Stimulated activated naive CD8-positive, alpha-beta T cell treated with anti-CD3 and anti-CD28 coated beads, Interleukin-15, Interleukin-2, amounts not matched to agents 100 ng/mL and 50 ng/mL, for 24 hours (primary cell): ENCODE measurements around the gene SRP19.
"Not testable (repeated sequence)": the region's sequence is repeated elsewhere in the genome, so short reads cannot be mapped to it uniquely, and the experiment has no call there.

Source experiments
- H3K27ac Mint-ChIP-seq: one replicate; pipeline ENCODE4 v1.8.0; 2021; ENCODE audit warnings: mild to moderate bottlenecking, mixed read lengths
- H3K27me3 Mint-ChIP-seq: one replicate; pipeline ENCODE4 v1.8.0; 2021; ENCODE audit warnings: mixed read lengths
- H3K36me3 Mint-ChIP-seq: one replicate; pipeline ENCODE4 v1.8.0; 2021; ENCODE audit warnings: low read depth, mixed read lengths
- H3K4me1 Mint-ChIP-seq: one replicate; pipeline ENCODE4 v1.8.0; 2021; ENCODE audit warnings: low read depth, mixed read lengths
- H3K4me3 Mint-ChIP-seq: one replicate; pipeline ENCODE4 v1.8.0; 2021; ENCODE audit warnings: mild to moderate bottlenecking, mixed read lengths
- H3K9me3 Mint-ChIP-seq: one replicate; pipeline ENCODE4 v1.8.0; 2021; ENCODE audit warnings: mixed read lengths

The SRP19 gene

DNA sequence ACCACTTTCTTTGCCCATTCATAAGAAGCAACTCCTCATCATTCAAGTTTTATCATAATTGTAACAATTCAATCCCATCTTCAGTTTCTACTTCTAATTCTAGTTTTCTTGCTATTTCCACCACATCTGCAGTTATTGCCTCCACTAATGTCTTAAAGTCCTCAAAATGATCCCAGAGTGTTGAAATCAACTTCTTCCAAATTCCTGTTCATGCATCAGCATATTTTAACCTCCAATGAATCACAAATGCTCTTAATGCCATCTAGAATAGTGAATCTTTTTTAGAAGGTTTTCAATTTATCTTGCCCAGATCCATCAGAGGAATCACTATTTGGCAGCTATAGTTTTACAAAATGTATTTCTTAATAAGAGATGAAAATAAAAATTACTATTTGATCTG lies 3.2 kb upstream of the SRP19 start:
- no peak overlapping the region for H3K27ac Mint-ChIP-seq
- H3K4me3 Mint-ChIP-seq, result no peak overlapping the region
- peaks cover 17% of the 10 kb centered on the region for H3K4me1 Mint-ChIP-seq
- peaks cover 20% of the 10 kb centered on the region for H3K36me3 Mint-ChIP-seq
- peaks cover 10% of the 10 kb centered on the region for H3K9me3 Mint-ChIP-seq
- H3K27me3 Mint-ChIP-seq, result peaks cover 38% of the 10 kb centered on the region

DNA sequence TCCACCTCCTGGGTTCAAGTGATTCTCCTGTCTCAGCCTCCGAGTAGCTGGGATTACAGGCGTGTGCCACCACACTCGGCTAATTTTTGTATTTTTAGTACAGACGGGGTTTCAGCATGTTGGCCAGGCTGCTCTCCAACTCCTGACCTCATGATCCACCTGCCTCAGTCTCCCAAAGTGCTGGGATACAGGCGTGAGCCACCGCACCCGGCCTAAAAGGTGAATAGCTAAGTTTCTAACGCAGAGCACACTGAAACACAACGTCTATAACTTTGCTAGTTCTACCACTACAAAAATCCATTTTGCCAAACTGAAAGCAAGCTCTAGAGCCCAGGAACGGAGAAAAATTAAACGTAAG lies 537 bp upstream of the SRP19 start:
- peak overlapping the region; percentile 97 for H3K4me3 Mint-ChIP-seq
- H3K36me3 Mint-ChIP-seq, result peaks cover 27% of the 10 kb centered on the region
- peaks cover 33% of the 10 kb centered on the region for H3K4me1 Mint-ChIP-seq
- peak overlapping the region; percentile 99 for H3K27ac Mint-ChIP-seq
- not testable (repeated sequence) for H3K9me3 Mint-ChIP-seq
- H3K27me3 Mint-ChIP-seq, result peaks cover 18% of the 10 kb centered on the region

DNA sequence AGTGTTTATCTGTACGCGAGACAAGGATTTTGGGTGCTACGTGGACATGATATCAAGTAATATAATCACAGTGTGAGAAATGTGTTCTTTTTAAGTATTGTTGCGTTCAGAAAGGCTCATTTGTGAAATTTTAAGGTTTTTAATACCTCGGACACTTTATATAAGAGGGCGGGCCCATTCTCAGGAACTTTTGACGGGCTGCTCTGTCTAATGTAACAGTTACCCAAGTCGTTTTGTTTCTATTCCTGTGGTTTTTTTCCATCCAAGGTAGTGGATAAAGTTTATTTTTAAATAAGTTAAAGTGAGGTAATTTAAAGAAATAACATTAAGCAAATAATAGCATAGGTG lies 525 bp downstream of the SRP19 start:
- Mint-ChIP-seq H3K4me3 (peak overlapping the region; percentile 97), H3K27ac (peak overlapping the region; percentile 99), H3K36me3 (peaks cover 30% of the 10 kb centered on the region), H3K4me1 (peaks cover 34% of the 10 kb centered on the region), H3K27me3 (peaks cover 8% of the 10 kb centered on the region), H3K9me3 (no peaks in the 10 kb centered on the region)

DNA sequence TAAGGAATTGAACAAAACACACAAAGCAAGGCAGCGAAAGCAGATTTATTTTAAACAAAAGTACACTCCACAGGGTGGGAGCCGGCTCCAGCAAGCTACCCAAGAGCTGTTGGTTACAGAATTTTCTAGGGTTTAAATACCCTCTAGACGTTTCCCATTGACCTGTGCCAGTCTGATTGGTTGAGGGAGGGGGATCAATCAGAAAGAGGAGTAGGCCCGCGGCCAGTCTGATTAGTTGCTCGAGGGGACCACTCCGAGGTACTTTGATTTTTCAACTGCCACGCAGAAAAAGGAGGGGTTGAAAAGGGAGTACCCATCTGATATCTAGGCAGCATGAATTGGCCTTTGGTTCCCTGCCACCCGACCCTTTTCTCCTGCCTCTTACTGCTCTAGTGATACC lies 998 bp downstream of the SRP19 start:
- Mint-ChIP-seq H3K4me3 (peak overlapping the region; percentile 97), H3K9me3 (no peaks in the 10 kb centered on the region), H3K27me3 (peaks cover 7% of the 10 kb centered on the region), H3K4me1 (peaks cover 39% of the 10 kb centered on the region), H3K36me3 (peaks cover 34% of the 10 kb centered on the region), H3K27ac (peak overlapping the region; percentile 99)

GRCh38 chr5:112863549-112863948 lies 2.5 kb downstream of the SRP19 start:
- H3K9me3 Mint-ChIP-seq, result no peaks in the 10 kb centered on the region
- peak overlapping the region; percentile 76 for H3K27ac Mint-ChIP-seq
- H3K4me3 Mint-ChIP-seq, result peak overlapping the region; percentile 97
- H3K36me3 Mint-ChIP-seq, result peaks cover 48% of the 10 kb centered on the region
- peaks cover 47% of the 10 kb centered on the region for H3K4me1 Mint-ChIP-seq
- H3K27me3 Mint-ChIP-seq, result no peaks in the 10 kb centered on the region

GRCh38 chr5:112865128-112865527 lies 4.0 kb downstream of the SRP19 start:
- Mint-ChIP-seq H3K27ac (no peak overlapping the region), H3K9me3 (no peaks in the 10 kb centered on the region), H3K36me3 (peaks cover 62% of the 10 kb centered on the region), H3K27me3 (no peaks in the 10 kb centered on the region), H3K4me3 (no peak overlapping the region), H3K4me1 (peaks cover 62% of the 10 kb centered on the region)

DNA sequence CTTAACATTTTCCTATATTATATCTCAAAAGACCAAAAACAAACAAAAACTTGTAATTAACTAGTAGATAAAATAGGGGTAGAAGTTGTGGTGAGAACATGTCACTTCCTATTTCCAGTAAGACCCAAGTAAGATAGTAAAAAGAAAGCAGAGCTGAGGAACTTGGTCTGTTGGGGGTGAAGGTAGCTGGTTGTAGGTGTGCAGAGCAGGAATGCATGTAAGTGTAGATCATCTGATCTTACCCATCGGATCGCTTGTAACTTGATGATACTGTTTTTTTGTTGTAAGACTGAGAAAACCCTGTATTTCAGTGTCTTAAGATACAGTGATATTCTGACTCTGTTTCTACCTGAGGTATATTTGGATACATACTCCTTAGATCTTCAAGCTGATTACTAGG lies 5.7 kb downstream of the SRP19 start:
- Mint-ChIP-seq H3K4me1 (peaks cover 60% of the 10 kb centered on the region), H3K27ac (peak overlapping the region; percentile 6), H3K4me3 (no peak overlapping the region), H3K36me3 (peaks cover 68% of the 10 kb centered on the region), H3K9me3 (no peaks in the 10 kb centered on the region), H3K27me3 (no peaks in the 10 kb centered on the region)

DNA sequence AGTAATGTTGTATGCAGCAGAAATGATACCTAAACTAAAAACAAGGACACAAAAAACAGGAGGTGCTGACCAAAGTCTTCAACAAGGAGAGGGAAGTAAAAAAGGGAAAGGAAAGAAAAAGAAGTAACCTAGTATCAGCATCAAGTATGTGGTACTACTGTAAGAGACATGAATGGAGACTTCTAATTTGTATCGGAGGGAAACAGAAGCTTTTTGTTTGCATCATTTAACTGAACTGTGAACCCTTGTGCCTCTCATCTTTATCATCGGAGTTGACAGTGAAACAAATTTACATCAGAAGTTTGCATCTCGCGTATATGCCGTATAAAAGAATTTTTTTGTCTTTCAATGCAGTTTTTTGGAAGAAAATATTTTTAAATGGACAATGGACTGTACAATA lies 6.3 kb downstream of the SRP19 start:
- Mint-ChIP-seq H3K27ac (peak overlapping the region; percentile 6), H3K4me1 (peaks cover 54% of the 10 kb centered on the region)

DNA sequence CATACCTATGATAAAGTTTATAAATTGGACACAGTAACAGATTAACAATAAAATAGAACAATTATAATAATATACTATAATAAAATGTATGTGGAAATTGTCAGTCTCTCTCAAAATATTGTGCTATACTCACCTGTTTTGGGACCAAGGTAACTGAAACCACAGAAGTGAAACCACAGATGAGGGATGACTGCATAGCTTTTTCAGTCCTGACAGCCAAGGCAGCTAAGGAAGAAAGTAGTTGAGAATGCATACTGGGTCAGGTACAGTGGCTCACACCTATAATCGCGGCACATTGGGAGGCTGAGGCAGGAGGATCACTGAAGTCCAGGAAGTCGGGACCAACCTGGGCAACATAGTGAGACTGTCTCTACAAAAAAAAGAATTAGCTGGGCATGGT lies 8.9 kb downstream of the SRP19 start:
- H3K36me3 Mint-ChIP-seq, result peaks cover 60% of the 10 kb centered on the region

More for the DNA sequence above, 6.3 kb downstream of the SRP19 start:
- peaks cover 67% of the 10 kb centered on the region for H3K36me3 Mint-ChIP-seq
- no peaks in the 10 kb centered on the region for H3K27me3 Mint-ChIP-seq
- H3K4me3 Mint-ChIP-seq, result no peak overlapping the region
- H3K9me3 Mint-ChIP-seq, result no peaks in the 10 kb centered on the region

GRCh38 chr5:112870966-112871365 lies 9.9 kb downstream of the SRP19 start:
- H3K36me3 Mint-ChIP-seq, result peaks cover 68% of the 10 kb centered on the region
- no peaks in the 10 kb centered on the region for H3K27me3 Mint-ChIP-seq
- no peak overlapping the region for H3K4me3 Mint-ChIP-seq
- H3K4me1 Mint-ChIP-seq, result peaks cover 42% of the 10 kb centered on the region
- H3K27ac Mint-ChIP-seq, result no peak overlapping the region
- H3K9me3 Mint-ChIP-seq, result no peaks in the 10 kb centered on the region

More for the DNA sequence above, 8.9 kb downstream of the SRP19 start:
- no peak overlapping the region for H3K4me3 Mint-ChIP-seq
- peaks cover 42% of the 10 kb centered on the region for H3K4me1 Mint-ChIP-seq
- H3K27ac Mint-ChIP-seq, result no peak overlapping the region
- no peaks in the 10 kb centered on the region for H3K9me3 Mint-ChIP-seq
- H3K27me3 Mint-ChIP-seq, result no peaks in the 10 kb centered on the region

GRCh38 chr5:112876362-112876761 lies 15.3 kb downstream of the SRP19 start:
- Mint-ChIP-seq H3K27me3 (no peaks in the 10 kb centered on the region), H3K36me3 (peaks cover 63% of the 10 kb centered on the region), H3K4me1 (peaks cover 37% of the 10 kb centered on the region), H3K4me3 (no peak overlapping the region), H3K9me3 (no peaks in the 10 kb centered on the region), H3K27ac (no peak overlapping the region)

- Mint-ChIP-seq H3K4me3 (no peak overlapping the region), H3K36me3 (peaks cover 51% of the 10 kb centered on the region), H3K9me3 (no peaks in the 10 kb centered on the region), H3K27me3 (no peaks in the 10 kb centered on the region), H3K27ac (no peak overlapping the region), H3K4me1 (peaks cover 34% of the 10 kb centered on the region)
Observed at GRCh38 chr5:112878101-112878500, 17.0 kb downstream of the SRP19 start.

GRCh38 chr5:112878760-112879159 lies 17.7 kb downstream of the SRP19 start:
- Mint-ChIP-seq H3K4me3 (peak overlapping the region; percentile 39), H3K36me3 (peaks cover 47% of the 10 kb centered on the region), H3K4me1 (peaks cover 30% of the 10 kb centered on the region), H3K9me3 (no peaks in the 10 kb centered on the region), H3K27ac (peak overlapping the region; percentile 83), H3K27me3 (no peaks in the 10 kb centered on the region)

- no peaks in the 10 kb centered on the region for H3K27me3 Mint-ChIP-seq
Observed at GRCh38 chr5:112880219-112880964, 19.3 kb downstream of the SRP19 start.

GRCh38 chr5:112883192-112883591 lies 22.1 kb downstream of the SRP19 start:
- H3K27me3 Mint-ChIP-seq, result no peaks in the 10 kb centered on the region
- H3K9me3 Mint-ChIP-seq, result no peaks in the 10 kb centered on the region
- H3K4me3 Mint-ChIP-seq, result no peak overlapping the region
- peaks cover 35% of the 10 kb centered on the region for H3K4me1 Mint-ChIP-seq
- peaks cover 37% of the 10 kb centered on the region for H3K36me3 Mint-ChIP-seq
- H3K27ac Mint-ChIP-seq, result no peak overlapping the region

More at GRCh38 chr5:112880219-112880964, 19.3 kb downstream of the SRP19 start:
- H3K9me3 Mint-ChIP-seq, result no peaks in the 10 kb centered on the region
- H3K4me3 Mint-ChIP-seq, result no peak overlapping the region
- peaks cover 30% of the 10 kb centered on the region for H3K4me1 Mint-ChIP-seq
- H3K36me3 Mint-ChIP-seq, result peaks cover 47% of the 10 kb centered on the region
- H3K27ac Mint-ChIP-seq, result peak overlapping the region; percentile 65

DNA sequence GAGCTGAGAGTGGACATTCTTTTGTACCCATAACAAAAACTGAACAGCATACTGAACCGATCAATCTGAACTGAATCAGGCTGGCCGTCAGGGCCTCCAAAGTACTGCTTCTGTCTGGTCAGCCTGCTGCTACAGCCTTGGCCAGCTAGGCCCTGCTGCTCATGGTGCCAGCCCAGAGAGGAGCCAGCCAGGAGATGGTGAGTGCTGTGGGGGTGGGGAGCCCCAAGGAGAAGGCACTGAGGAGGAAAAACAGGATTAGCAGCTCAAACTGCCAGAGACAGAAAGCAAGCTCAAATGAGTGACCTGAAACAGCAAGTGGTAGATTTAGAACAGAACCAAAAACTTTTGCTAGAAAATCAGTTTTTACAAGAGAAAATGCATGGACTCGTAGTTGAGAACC lies 23.9 kb downstream of the SRP19 start:
- H3K36me3 Mint-ChIP-seq, result peaks cover 36% of the 10 kb centered on the region
- peaks cover 34% of the 10 kb centered on the region for H3K4me1 Mint-ChIP-seq
- H3K4me3 Mint-ChIP-seq, result no peak overlapping the region
- H3K27ac Mint-ChIP-seq, result no peak overlapping the region
- no peaks in the 10 kb centered on the region for H3K9me3 Mint-ChIP-seq
- no peaks in the 10 kb centered on the region for H3K27me3 Mint-ChIP-seq
